ENCODE measurements around the gene LRMDA. TPM values are rescaled to one million over a fixed set of nuclear protein-coding genes. Genes with fewer than 3 reads are reported as not detected.

Gene LRMDA
- total and polyA plus RNA-seq, 2 donors (not counting 1 experiment from before 2014, with no cell fraction given) = 0.12 TPM; not detected in 1

GRCh38 chr10:75434291-75434690 is 2.9 kb downstream of the LRMDA start:
- TF ChIP-seq CTCF (IDR thresholded peaks at IDR 0.05) (no peak), EZH2 (IDR thresholded peaks at IDR 0.05; ENCODE audit: borderline replicate concordance, insufficient read depth, low read depth, low read length, poor library complexity, severe bottlenecking) (no peak)
- H3K4me3 Mint-ChIP-seq = no peak overlapping the region
- ATAC-seq (ENCODE audit: low read depth) (no peak), DNase-seq (no peak)
- Histone ChIP-seq H3K9me3 (ENCODE audit: control extremely low read depth in 1 of 3, control insufficient read depth in 2 of 3, insufficient read depth in 1 of 3, low read length in 2 of 3) (no peaks in the 10 kb centered on the region), H3K4me2 (replicated peaks; ENCODE audit: low read depth, low read length, poor library complexity, severe bottlenecking) (no peak overlapping the region), H2AFZ (ENCODE audit: insufficient read depth, low read depth, low read length, poor library complexity, severe bottlenecking) (no peak overlapping the region), H3K9ac (ENCODE audit: low read length) (no peak overlapping the region), H3K27ac (ENCODE audit: low read length in 2 of 2) (no peak overlapping the region), H3K27me3 (replicated peaks in 1 of 4; ENCODE audit: control extremely low read depth in 1 of 4, control insufficient read depth in 3 of 4, insufficient read depth in 4 of 4, low read length in 3 of 4) (peaks cover 0 to 37% (median 13%) of the 10 kb centered on the region in 4 experiments), H4K20me1 (ENCODE audit: control insufficient read depth, insufficient read depth, low read length, poor library complexity, severe bottlenecking) (no peaks in the 10 kb centered on the region), H3K4me1 (ENCODE audit: control insufficient read depth in 2 of 2, insufficient read depth in 2 of 2, low read length in 2 of 2) (peaks cover 4% of the 10 kb centered on the region in 2 donors), H3K79me2 (ENCODE audit: control insufficient read depth, insufficient read depth, low read length) (no peaks in the 10 kb centered on the region), H3K36me3 (replicated peaks in 1 of 2; ENCODE audit: control extremely low read depth in 1 of 2, control insufficient read depth in 1 of 2, extremely low read depth in 1 of 2, insufficient read depth in 2 of 2, low read length in 1 of 2) (no peaks in the 10 kb centered on the region), H3K4me3 (ENCODE audit: control extremely low read depth in 1 of 5, extremely low read depth in 1 of 5, insufficient read depth in 1 of 5, low read depth in 2 of 5, low read length in 4 of 5) (no peak overlapping the region)
- 86% methylated on average over 1 of the region's 8 CpGs for WGBS (ENCODE audit: insufficient coverage)
- no peaks in the 10 kb centered on the region for H3K9me3 Mint-ChIP-seq (ENCODE audit: insufficient read depth)
- H3K27me3 Mint-ChIP-seq = peaks cover 58% of the 10 kb centered on the region
- no peak overlapping the region for H3K27ac Mint-ChIP-seq
- ChIA-PET CTCF (interaction anchor here (1.6 kb wide), 1 partner anchor 10 kb away, joined by 4 read pairs; no protein-coding TSS in a partner anchor), POLR2A (no interaction called here)
- intact Hi-C loops (cut with micrococcal nuclease) = no loop called here
- H3K4me1 Mint-ChIP-seq = peaks cover 10% of the 10 kb centered on the region

- ATAC-seq (ENCODE audit: low read depth) (no peak), DNase-seq (no peak)
- TF ChIP-seq CTCF (IDR thresholded peaks at IDR 0.05) (no peak), EZH2 (IDR thresholded peaks at IDR 0.05; ENCODE audit: borderline replicate concordance, insufficient read depth, low read depth, low read length, poor library complexity, severe bottlenecking) (no peak)
- H3K4me3 Mint-ChIP-seq = no peak overlapping the region
- peaks cover 0 to 28% (median 12%) of the 10 kb centered on the region in 4 experiments for H3K27me3 ChIP-seq (replicated peaks in 1 of 4; ENCODE audit: control extremely low read depth in 1 of 4, control insufficient read depth in 3 of 4, insufficient read depth in 4 of 4, low read length in 3 of 4)
- no peak overlapping the region for H2AFZ ChIP-seq (ENCODE audit: insufficient read depth, low read depth, low read length, poor library complexity, severe bottlenecking)
- no peak overlapping the region for H3K4me3 ChIP-seq (ENCODE audit: control extremely low read depth in 1 of 5, extremely low read depth in 1 of 5, insufficient read depth in 1 of 5, low read depth in 2 of 5, low read length in 4 of 5)
- H3K9ac ChIP-seq (ENCODE audit: low read length) = no peak overlapping the region
- H3K36me3 ChIP-seq (replicated peaks in 1 of 2; ENCODE audit: control extremely low read depth in 1 of 2, control insufficient read depth in 1 of 2, extremely low read depth in 1 of 2, insufficient read depth in 2 of 2, low read length in 1 of 2) = no peaks in the 10 kb centered on the region
- no peak overlapping the region for H3K4me2 ChIP-seq (replicated peaks; ENCODE audit: low read depth, low read length, poor library complexity, severe bottlenecking)
- ChIA-PET POLR2A (no interaction called here), CTCF (interaction anchor here (1.6 kb wide), 1 partner anchor 11 kb away, joined by 4 read pairs; no protein-coding TSS in a partner anchor)
- H3K27ac Mint-ChIP-seq = no peak overlapping the region
- H3K27me3 Mint-ChIP-seq = peaks cover 54% of the 10 kb centered on the region
- peaks cover 10% of the 10 kb centered on the region for H3K4me1 Mint-ChIP-seq
- peaks cover 4% of the 10 kb centered on the region in 2 donors for H3K4me1 ChIP-seq (ENCODE audit: control insufficient read depth in 2 of 2, insufficient read depth in 2 of 2, low read length in 2 of 2)
- H3K79me2 ChIP-seq (ENCODE audit: control insufficient read depth, insufficient read depth, low read length) = no peaks in the 10 kb centered on the region
- no peaks in the 10 kb centered on the region for H3K9me3 Mint-ChIP-seq (ENCODE audit: insufficient read depth)
- intact Hi-C loops (cut with micrococcal nuclease) = no loop called here
- 100% methylated on average over 1 of the region's 2 CpGs for WGBS (ENCODE audit: insufficient coverage)
- H3K9me3 ChIP-seq (ENCODE audit: control extremely low read depth in 1 of 3, control insufficient read depth in 2 of 3, insufficient read depth in 1 of 3, low read length in 2 of 3) = no peaks in the 10 kb centered on the region
- no peak overlapping the region for H3K27ac ChIP-seq (ENCODE audit: low read length in 2 of 2)
- H4K20me1 ChIP-seq (ENCODE audit: control insufficient read depth, insufficient read depth, low read length, poor library complexity, severe bottlenecking) = no peaks in the 10 kb centered on the region
These were observed 3.9 kb downstream of the LRMDA start for GRCh38 chr10:75435291-75435690.
